A673 (cell line): ENCODE data around the gene KRT72. TPM values are rescaled to one million over a fixed set of nuclear protein-coding genes. Genes with fewer than 3 reads are reported as not detected.

Experiments used
- BruUV-seq: library from RNA; stranded (reverse); fragments of 400-500 nt; replicated peaks from 2 replicates; lab custom pipeline; 2021; lab: Mats Ljungman, UMichigan
- CTCF ChIA-PET: fragments of 300-600 bp; sonication (Branson Sonifier 250); formaldehyde crosslinking; loops from one replicate; lab custom pipeline; 2022; ENCODE audit warnings: antibody characterized with exemption; lab: Charles Lee
- POLR2A ChIA-PET: fragments of 300-600 bp; sonication (Branson Sonifier 250); formaldehyde crosslinking; loops from one replicate; lab custom pipeline; 2022; ENCODE audit warnings: antibody characterized with exemption; ENCODE audit not compliant: low non-redundant PET; lab: Charles Lee
- DNase-seq: peaks from one replicate; pipeline ENCODE4 v3.0.0-alpha.2; 2015; ENCODE audit warnings: low spot score
- H3K27ac ChIP-seq: fragments of 200-600 bp; sonication (generic); 2 replicates; pipeline ENCODE4 v1.5.1; 2016; ENCODE audit warnings: mixed run types, low read depth, mild to moderate bottlenecking, mixed read lengths, antibody characterized with exemption, low read length; ENCODE audit not compliant: poor library complexity, severe bottlenecking
- H3K27me3 ChIP-seq: fragments of 200-600 bp; sonication (generic); replicated peaks from 2 replicates; pipeline ENCODE4 v1.6.1; 2017; ENCODE audit warnings: mixed run types, low read depth, mild to moderate bottlenecking, mixed read lengths, antibody characterized with exemption, low read length; ENCODE audit not compliant: insufficient read depth, poor library complexity
- H3K36me3 ChIP-seq: fragments of 200-600 bp; sonication (generic); 2 replicates; pipeline ENCODE4 v1.6.1; 2016; ENCODE audit warnings: mixed run types, mild to moderate bottlenecking, mixed read lengths, antibody characterized with exemption, low read length; ENCODE audit not compliant: insufficient read depth, poor library complexity, severe bottlenecking
- H3K4me1 ChIP-seq: fragments of 200-600 bp; sonication (generic); 2 replicates; pipeline ENCODE4 v1.6.1; 2017; ENCODE audit warnings: mixed run types, mild to moderate bottlenecking, mixed read lengths, antibody characterized with exemption, low read length; ENCODE audit not compliant: insufficient read depth, poor library complexity, severe bottlenecking
- H3K4me3 ChIP-seq: fragments of 200-600 bp; sonication (generic); 2 replicates; pipeline ENCODE4 v1.5.1; 2016; ENCODE audit warnings: low read depth, mixed run types, mild to moderate bottlenecking, mixed read lengths, low read length; ENCODE audit not compliant: poor library complexity, severe bottlenecking
- H3K9me3 ChIP-seq: fragments of 200-600 bp; sonication (generic); 2 replicates; pipeline ENCODE4 v1.6.1; 2016; ENCODE audit warnings: mixed run types, low read depth, mild to moderate bottlenecking, mixed read lengths, antibody characterized with exemption, low read length; ENCODE audit not compliant: poor library complexity, severe bottlenecking
- EZH2 ChIP-seq: fragments of 200-600 bp; sonication (generic); IDR thresholded peaks from 2 replicates; pipeline ENCODE4 v1.6.1; 2017; ENCODE audit warnings: borderline replicate concordance, low read depth, mild to moderate bottlenecking, mixed read lengths, antibody characterized with exemption, low read length; ENCODE audit not compliant: poor library complexity, severe bottlenecking
- intact Hi-C: fragments of 100-400 bp; cut with micrococcal nuclease; formaldehyde crosslinking; loops from one replicate; pipeline ENCODE4 v1.10.0; 2022; ENCODE audit not compliant: unreplicated experiment
- total RNA-seq: library from RNA; stranded (reverse); gene quantifications from 2 replicates; pipeline ENCODE4 v1.2.3, GENCODE V29; 2021
- TF ChIP-seq, protein P1 (sequence below): fragments of 300-800, 200-600 bp; sonication (generic); conservative IDR thresholded peaks from 2 replicates; pipeline ENCODE4 v1.5.1; 2017; ENCODE audit warnings: low read depth, mild to moderate bottlenecking, antibody characterized with exemption, low read length, moderate library complexity, mixed read lengths

Gene KRT72
- total RNA-seq, 1 experiment from 2014 or later: not detected

DNA sequence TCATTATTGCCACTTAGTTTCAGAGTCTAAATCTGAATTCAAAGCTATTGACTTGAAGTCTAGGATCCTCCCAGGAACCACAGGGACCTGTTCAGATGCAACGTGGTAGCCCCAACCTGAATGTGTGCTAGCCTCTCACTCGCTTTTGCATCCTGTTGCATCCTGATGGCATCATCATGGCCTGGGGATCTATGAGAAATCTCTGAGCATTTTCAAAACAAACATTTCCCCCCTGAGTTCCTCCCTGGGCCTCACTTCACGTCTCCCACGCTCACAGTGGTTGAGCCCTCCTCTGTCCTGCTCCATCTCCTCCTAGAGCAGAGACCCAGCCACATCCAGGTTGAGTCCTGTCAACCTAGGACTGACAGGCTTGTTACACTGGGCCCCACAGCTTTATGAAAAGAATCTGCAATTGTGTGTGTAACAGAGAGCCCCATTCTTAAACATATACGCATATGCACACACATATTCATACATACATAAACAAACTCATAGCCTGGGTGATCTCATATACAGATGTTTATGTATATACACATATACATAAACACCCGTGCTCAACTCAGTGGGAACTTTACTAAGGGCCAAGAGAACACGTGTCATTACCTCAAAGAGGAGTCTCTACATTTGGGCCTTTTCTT is 5.4 kb upstream of the KRT72 start:
- ChIA-PET POLR2A (no interaction called here), CTCF (no interaction called here)
- peaks cover 12% of the 10 kb centered on the region for H3K27me3 ChIP-seq
- intact Hi-C loops: no loop called here
- no peaks in the 10 kb centered on the region for H3K36me3 ChIP-seq
- no TSS peak for BruUV-seq
- peaks cover 6% of the 10 kb centered on the region for H3K4me1 ChIP-seq
- H3K4me3 ChIP-seq: no peak overlapping the region
- no peaks in the 10 kb centered on the region for H3K9me3 ChIP-seq
- TF ChIP-seq, protein P1, sequence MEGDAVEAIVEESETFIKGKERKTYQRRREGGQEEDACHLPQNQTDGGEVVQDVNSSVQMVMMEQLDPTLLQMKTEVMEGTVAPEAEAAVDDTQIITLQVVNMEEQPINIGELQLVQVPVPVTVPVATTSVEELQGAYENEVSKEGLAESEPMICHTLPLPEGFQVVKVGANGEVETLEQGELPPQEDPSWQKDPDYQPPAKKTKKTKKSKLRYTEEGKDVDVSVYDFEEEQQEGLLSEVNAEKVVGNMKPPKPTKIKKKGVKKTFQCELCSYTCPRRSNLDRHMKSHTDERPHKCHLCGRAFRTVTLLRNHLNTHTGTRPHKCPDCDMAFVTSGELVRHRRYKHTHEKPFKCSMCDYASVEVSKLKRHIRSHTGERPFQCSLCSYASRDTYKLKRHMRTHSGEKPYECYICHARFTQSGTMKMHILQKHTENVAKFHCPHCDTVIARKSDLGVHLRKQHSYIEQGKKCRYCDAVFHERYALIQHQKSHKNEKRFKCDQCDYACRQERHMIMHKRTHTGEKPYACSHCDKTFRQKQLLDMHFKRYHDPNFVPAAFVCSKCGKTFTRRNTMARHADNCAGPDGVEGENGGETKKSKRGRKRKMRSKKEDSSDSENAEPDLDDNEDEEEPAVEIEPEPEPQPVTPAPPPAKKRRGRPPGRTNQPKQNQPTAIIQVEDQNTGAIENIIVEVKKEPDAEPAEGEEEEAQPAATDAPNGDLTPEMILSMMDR: no peak
- no peak for TF ChIP-seq EZH2
- no peak overlapping the region for H3K27ac ChIP-seq
- no peak for DNase-seq

DNA sequence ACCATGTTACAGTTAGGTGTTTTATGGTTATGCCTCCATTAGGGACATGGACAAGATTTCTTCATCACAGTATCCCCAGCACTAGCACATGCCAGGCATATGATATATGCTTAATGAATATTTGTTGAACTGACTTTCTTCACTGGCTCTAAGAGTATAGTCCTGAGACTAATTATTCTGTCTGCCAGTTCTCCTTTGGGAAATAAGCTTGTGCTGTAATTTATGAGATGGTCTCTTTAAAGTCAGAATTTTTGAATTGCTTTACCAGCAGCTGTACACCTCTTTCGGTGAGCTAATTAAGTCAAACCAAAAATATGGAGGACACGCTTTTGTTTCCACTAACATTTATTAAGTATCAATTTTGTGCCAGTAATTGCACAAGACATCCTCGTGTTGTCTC is 4.8 kb upstream of the KRT72 start:
- H3K27ac ChIP-seq: no peak overlapping the region
- H3K36me3 ChIP-seq: no peaks in the 10 kb centered on the region
- DNase-seq: no peak
- intact Hi-C loops: no loop called here
- POLR2A ChIA-PET: no interaction called here
- peaks cover 18% of the 10 kb centered on the region for H3K27me3 ChIP-seq
- CTCF ChIA-PET: no interaction called here
- H3K4me1 ChIP-seq: peaks cover 6% of the 10 kb centered on the region
- H3K9me3 ChIP-seq: no peaks in the 10 kb centered on the region
- no peak overlapping the region for H3K4me3 ChIP-seq
- TF ChIP-seq EZH2: no peak
- no TSS peak for BruUV-seq

DNA sequence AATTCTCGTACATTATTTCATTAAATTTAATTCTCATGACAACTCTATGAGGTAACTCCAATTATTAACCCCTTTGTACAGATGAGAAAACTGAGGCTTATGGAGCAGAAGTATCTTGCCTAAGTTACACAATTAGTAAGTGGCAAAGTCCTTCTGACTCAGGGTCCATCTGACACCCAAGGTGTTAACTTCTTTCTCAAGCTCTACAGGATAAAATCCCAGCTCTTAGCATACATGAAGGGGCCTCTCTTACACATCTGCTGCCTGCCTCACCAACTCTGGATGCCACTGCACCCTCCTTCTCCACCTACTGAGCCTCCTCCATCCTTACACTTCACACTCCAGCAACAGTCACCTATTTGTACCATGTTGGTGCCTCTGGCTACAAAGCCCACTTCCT is 4.3 kb upstream of the KRT72 start:
- no TSS peak for BruUV-seq
- ChIA-PET CTCF (no interaction called here), POLR2A (no interaction called here)
- TF ChIP-seq, protein P1: no peak
- no peak for TF ChIP-seq EZH2
- DNase-seq: no peak
- H3K36me3 ChIP-seq: no peaks in the 10 kb centered on the region
- intact Hi-C loops: no loop called here
- H3K4me3 ChIP-seq: no peak overlapping the region
- H3K4me1 ChIP-seq: peaks cover 6% of the 10 kb centered on the region
- H3K27me3 ChIP-seq: peaks cover 24% of the 10 kb centered on the region
- no peak overlapping the region for H3K27ac ChIP-seq
- no peaks in the 10 kb centered on the region for H3K9me3 ChIP-seq

DNA sequence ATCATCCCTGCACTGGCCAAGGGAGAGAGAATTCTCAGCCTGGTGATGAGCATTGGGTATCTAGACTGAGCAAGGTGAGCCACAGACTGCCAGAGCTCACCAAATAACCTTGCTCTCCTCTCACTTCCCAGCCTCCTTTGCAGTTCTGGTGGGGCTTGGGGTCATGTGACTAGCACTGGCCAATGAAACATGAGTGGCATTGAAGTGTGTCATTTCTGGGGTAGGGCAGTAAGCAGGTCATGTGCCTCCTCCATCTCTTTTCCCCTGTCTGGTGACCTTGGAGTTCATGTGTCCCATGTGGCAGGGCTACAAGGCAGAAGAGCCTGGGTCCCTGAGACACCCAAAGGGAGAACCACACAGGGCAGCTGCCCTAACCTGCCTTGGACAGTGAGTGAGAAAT is 3.6 kb upstream of the KRT72 start:
- Histone ChIP-seq H3K4me1 (peaks cover 6% of the 10 kb centered on the region), H3K4me3 (no peak overlapping the region), H3K27me3 (peaks cover 29% of the 10 kb centered on the region), H3K36me3 (no peaks in the 10 kb centered on the region), H3K9me3 (no peaks in the 10 kb centered on the region), H3K27ac (no peak overlapping the region)
- no TSS peak for BruUV-seq
- DNase-seq: no peak
- POLR2A ChIA-PET: no interaction called here
- CTCF ChIA-PET: no interaction called here
- intact Hi-C loops: no loop called here
- TF ChIP-seq, protein P1: no peak
- no peak for TF ChIP-seq EZH2
